HG03135 (cell line): ENCODE data around the gene DMWD.
"Not testable (repeated sequence)": the region's sequence is repeated elsewhere in the genome, so short reads cannot be mapped to it uniquely, and the experiment has no call there.

Source experiments
- ATAC-seq: cut with Tn5 transposase; IDR thresholded peaks from one replicate; pipeline ENCODE4 v1.9.1; 2021; ENCODE audit warnings: mild to moderate bottlenecking, moderate library complexity; ENCODE audit not compliant: unreplicated experiment

The DMWD gene

DNA sequence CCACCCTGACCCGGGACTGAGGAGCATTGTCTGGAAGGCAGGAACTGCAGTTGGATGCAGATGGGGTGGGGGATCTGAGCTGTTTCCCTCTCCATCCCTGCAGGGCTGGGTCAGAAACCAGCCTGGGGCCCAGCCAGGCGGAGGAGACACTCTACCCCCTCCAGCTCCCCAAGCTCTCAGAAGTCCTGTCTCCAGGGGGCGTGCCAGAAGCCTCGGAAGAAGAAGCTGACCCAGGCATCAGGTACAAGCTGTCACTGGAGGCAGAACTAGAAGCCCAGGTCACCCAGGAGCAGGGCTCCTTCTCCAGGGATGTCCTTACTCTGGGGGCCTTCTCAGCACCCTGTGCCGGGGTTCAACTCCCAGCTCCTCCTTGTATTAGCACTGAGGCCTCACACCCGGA lies 39.1 kb downstream of the DMWD start:
- no peak for ATAC-seq

GRCh38 chr19:45752639-45753038 lies 40.0 kb downstream of the DMWD start:
- ATAC-seq: no peak

DNA sequence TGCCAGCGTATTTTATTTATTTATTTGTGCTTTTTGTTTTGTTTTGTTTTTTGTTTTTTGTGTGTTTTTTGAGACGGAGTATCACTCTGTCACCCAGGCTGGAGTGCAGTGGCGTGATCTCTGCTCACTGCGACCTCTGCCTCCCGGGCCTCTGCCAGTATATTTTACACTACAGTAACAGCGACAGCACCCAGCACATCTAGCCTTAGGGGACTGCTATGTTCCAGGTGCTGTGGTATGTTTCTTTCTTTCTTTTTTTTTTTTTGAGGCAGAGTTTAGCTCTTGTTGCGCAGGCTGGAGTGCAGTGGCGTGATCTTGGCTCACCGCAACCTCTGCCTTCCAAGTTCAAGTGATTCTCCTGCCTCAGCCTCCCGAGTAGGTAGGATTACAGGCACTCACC lies 41.2 kb downstream of the DMWD start:
- not testable (repeated sequence) for ATAC-seq

GRCh38 chr19:45747513-45747912 lies 45.1 kb downstream of the DMWD start:
- no peak for ATAC-seq

DNA sequence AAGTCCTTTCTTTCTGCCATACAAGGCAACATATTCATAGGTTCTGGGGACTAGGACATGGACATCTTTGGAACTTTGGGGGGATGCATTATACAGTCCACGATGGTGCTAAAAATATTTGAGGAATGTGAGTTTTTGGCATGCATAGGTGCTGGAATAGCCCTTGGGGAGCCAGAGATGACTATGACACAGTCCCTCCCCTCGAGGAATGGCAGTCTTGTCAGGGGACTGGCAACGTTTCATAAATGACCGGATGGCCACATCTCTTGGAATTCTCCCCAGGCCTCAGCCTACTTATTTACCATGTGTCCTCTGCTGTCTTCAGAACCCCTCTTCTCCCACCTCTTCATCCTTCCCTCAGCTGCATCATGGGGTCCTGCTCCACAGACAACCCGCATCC lies 45.8 kb downstream of the DMWD start:
- no peak for ATAC-seq

- ATAC-seq: no peak
These were observed 47.0 kb downstream of the DMWD start for GRCh38 chr19:45745606-45746005.

- ATAC-seq: no peak
These were observed 49.7 kb downstream of the DMWD start for GRCh38 chr19:45742969-45743368.

DNA sequence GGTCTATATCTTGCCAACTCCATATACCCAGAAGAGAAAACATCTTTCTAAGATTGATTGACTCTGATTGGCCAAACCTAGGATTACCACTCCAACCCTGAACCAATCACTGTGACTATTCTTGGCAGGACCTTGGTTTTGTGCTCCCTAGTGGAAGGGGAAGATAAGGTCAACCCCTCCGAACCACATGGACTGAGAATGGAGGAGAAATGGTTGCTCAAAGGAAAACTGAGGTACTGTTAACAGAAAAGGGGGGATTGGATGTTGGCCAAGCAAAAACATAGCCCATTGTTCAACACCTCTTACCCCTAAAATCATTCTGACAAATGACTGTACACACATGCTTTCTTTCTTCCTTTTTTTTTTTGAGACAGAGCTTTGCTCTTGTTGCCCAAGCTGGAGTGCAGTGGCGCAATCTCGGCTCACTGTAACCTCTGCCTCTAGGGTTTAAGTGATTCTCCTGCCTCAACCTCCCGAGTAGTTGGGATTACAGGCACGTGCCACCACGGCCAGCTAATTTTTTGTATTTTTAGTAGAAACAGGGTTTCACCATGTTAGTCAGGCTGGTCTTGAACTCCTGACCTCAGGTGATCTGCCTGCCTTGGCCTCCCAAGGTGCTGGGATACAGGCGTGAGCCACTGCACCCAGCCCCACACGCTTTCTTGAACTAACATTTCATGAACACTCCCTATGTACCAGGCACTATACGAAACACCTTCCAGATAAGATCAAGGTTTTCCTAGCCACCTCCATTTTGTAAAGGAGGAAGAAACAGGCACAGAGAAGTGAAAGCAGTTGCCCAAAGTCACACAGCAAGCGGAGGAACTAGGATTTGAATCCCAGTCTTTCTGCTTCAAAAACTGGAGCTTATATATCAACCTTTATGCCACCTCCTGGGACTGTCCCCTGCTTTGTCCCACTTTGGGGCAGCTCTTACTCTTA lies 52.9 kb downstream of the DMWD start:
- ATAC-seq: no peak

DNA sequence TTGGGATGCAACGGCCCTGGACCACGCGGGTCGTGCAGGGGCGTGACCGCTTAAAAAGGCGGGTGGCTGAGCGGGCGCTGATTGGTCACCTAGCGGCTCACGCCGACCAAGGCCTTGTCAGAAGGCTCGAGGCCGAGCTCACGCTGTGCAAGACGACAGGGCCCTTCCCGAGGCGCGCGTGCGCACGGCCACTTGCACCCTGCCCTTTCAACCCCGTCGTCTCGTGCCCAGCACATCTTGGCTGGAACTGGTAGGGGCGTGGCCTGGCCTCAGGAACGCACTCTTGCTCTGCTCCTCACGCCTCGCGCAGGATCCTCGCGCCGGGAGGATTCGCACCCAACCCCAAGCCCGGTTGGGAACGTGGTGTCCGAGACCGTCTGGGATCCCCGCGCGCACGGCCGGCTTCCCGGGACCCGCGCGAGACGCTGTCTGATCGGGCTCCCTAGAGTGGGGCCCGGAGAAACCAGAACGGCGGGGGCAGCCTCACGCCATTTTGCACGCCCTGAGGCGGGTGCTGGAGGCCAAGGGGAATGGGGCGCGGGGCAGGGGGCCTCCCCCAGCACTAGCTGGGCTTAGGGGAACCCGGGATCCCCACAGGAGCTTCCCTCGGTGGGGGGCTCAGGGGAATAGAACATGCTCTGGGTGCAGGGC lies 59.4 kb downstream of the DMWD start, which contains the start of gene MEIOSIN:
Gene MEIOSIN, plus strand, starts transcription at position 280 of the 651 bp plus-strand sequence. CDS start 1,938 bp downstream, outside the sequence.
- ATAC-seq: no peak
